Common myeloid progenitor, CD34-positive (primary cell): ENCODE measurements around the gene TDRD15.
"Not testable (repeated sequence)": the region's sequence is repeated elsewhere in the genome, so short reads cannot be mapped to it uniquely, and the experiment has no call there.

Experiments used
- CTCF ChIA-PET: fragments of 350-600 bp; sonication (Branson Sonifier 250); formaldehyde crosslinking; loops from one replicate; lab custom pipeline; 2021; ENCODE audit warnings: antibody characterized with exemption; lab: Charles Lee
- POLR2A ChIA-PET: fragments of 350-600 bp; sonication (Branson Sonifier 250); formaldehyde crosslinking; loops from one replicate; lab custom pipeline; 2021; ENCODE audit warnings: antibody characterized with exemption; lab: Charles Lee
- DNase-seq, 3 donors: peaks; one replicate each; pipeline versions ENCODE4 v3.0.0 to v3.0.0-alpha.2; 2013
- H3K27ac ChIP-seq, 2 experiments: 1 replicate in 1 of 2; 2 replicates in 1 of 2; pipeline ENCODE4 v1.7.0; 2013; ENCODE audit warnings: inconsistent platforms in 2 of 2, low read length in 2 of 2, mild to moderate bottlenecking in 2 of 2, low read depth in 1 of 2, moderate library complexity in 1 of 2; ENCODE audit not compliant: severe bottlenecking in 2 of 2, insufficient read depth in 1 of 2, poor library complexity in 1 of 2
- H3K27me3 ChIP-seq, 5 experiments: replicated peaks in 2 of 5; 1 replicate in 3 of 5; 2 replicates in 2 of 5; pipeline versions ENCODE4 v1.6.1 to v1.7.0; 2013; ENCODE audit warnings: low read length in 4 of 5, mild to moderate bottlenecking in 2 of 5, moderate library complexity in 2 of 5, inconsistent platforms in 1 of 5; ENCODE audit not compliant: insufficient read depth in 5 of 5, control insufficient read depth in 4 of 5
- H3K36me3 ChIP-seq, 4 experiments: 1 replicate in 2 of 4; 2 replicates in 2 of 4; pipeline versions ENCODE4 v1.6.1 to v1.7.0; 2013; ENCODE audit warnings: low read length in 3 of 4, control low read depth in 1 of 4, mild to moderate bottlenecking in 1 of 4; ENCODE audit not compliant: control insufficient read depth in 4 of 4, insufficient read depth in 4 of 4
- H3K4me1 ChIP-seq, 4 experiments: 1 replicate in 3 of 4; 2 replicates in 1 of 4; pipeline versions ENCODE4 v1.6.1 to v1.7.1; 2013; ENCODE audit warnings: low read length in 3 of 4, mild to moderate bottlenecking in 3 of 4, control low read depth in 1 of 4, inconsistent platforms in 1 of 4, moderate library complexity in 1 of 4; ENCODE audit not compliant: control insufficient read depth in 4 of 4, insufficient read depth in 4 of 4; ENCODE audit errors: control extremely low read depth in 1 of 4
- H3K4me3 ChIP-seq, 7 experiments: 1 replicate in 4 of 7; 2 replicates in 3 of 7; pipeline versions ENCODE4 v1.5.1 to v1.7.0; 2013; ENCODE audit warnings: mild to moderate bottlenecking in 7 of 7, low read length in 6 of 7, moderate library complexity in 6 of 7, inconsistent platforms in 2 of 7, low read depth in 2 of 7, control low read depth in 1 of 7; ENCODE audit not compliant: insufficient read depth in 4 of 7, control insufficient read depth in 1 of 7; ENCODE audit errors: extremely low read depth in 1 of 7
- H3K9me3 ChIP-seq, 5 experiments: 1 replicate in 4 of 5; 2 replicates in 1 of 5; pipeline versions ENCODE4 v1.6.1 to v1.7.1; 2013; ENCODE audit warnings: low read length in 4 of 5, mild to moderate bottlenecking in 2 of 5, inconsistent platforms in 1 of 5, low read depth in 1 of 5, moderate library complexity in 1 of 5; ENCODE audit not compliant: control insufficient read depth in 4 of 5, insufficient read depth in 2 of 5; ENCODE audit errors: control extremely low read depth in 1 of 5
- WGBS: methylation state at CpG from one replicate; pipeline ENCODE4 v1.1.5; 2013; ENCODE audit not compliant: insufficient coverage; 5-methylcytosine and 5-hydroxymethylcytosine counted together

The TDRD15 gene

DNA sequence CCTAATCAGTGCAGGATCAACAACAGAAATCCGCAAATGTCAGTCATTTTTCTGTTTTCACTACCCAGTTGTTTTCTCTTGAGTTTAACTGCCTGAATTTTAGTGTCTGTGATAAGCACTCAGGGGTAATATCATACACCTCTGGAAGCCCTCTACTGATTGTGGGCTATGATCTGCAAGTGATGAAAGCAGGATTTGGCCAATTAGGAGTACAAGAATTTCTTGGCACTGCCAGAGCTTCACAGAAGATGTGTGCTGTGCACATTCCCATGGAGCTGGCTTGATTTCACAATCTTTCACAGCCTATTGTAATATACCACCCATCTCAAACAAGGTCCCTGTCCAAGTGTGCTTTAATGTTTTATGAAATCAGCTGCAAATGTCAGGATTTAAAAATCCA lies 27.3 kb upstream of the TDRD15 start:
- Histone ChIP-seq H3K27me3 (no peaks in the 10 kb centered on the region), H3K4me1 (no peaks in the 10 kb centered on the region), H3K9me3 (peaks cover 0 to 2% (median 0%) of the 10 kb centered on the region in 5 experiments), H3K27ac (no peak overlapping the region), H3K4me3 (no peak overlapping the region), H3K36me3 (no peaks in the 10 kb centered on the region)
- ChIA-PET CTCF (interaction anchor here (1.5 kb wide), 1 partner anchor 21 kb away, joined by 3 read pairs; no protein-coding TSS in a partner anchor), POLR2A (no interaction called here)
- 100% methylated on average over 1 of the region's 1 CpG for WGBS
- no peak for DNase-seq

DNA sequence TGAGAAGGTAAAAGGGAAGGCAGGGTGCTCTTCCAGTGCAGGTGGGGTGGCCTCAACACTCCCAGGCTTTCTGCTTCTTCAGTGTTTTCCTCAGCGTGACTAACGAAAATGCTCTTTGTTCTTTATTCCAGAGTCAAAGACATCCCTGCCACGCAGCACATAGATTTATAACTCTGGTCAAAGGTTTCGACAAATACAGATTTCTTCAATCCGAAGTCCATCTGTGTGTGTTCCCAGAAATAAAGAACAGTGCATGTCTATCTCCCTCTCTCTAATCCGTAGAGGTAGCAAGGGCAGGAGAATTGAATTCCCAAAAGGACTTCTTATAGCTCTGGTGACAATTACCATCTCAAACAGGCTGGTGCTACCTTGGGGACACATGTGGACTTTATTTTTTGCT lies 26.4 kb upstream of the TDRD15 start:
- ChIA-PET CTCF (no interaction called here), POLR2A (no interaction called here)
- no peaks in the 10 kb centered on the region for H3K4me1 ChIP-seq
- H3K9me3 ChIP-seq, result peaks cover 0 to under 1% (median 0%) of the 10 kb centered on the region in 5 experiments
- DNase-seq, result no peak
- no peaks in the 10 kb centered on the region for H3K36me3 ChIP-seq
- H3K4me3 ChIP-seq, result no peak overlapping the region
- H3K27me3 ChIP-seq, result no peaks in the 10 kb centered on the region
- H3K27ac ChIP-seq, result no peak overlapping the region
- 95% methylated on average over 6 of the region's 6 CpGs for WGBS

DNA sequence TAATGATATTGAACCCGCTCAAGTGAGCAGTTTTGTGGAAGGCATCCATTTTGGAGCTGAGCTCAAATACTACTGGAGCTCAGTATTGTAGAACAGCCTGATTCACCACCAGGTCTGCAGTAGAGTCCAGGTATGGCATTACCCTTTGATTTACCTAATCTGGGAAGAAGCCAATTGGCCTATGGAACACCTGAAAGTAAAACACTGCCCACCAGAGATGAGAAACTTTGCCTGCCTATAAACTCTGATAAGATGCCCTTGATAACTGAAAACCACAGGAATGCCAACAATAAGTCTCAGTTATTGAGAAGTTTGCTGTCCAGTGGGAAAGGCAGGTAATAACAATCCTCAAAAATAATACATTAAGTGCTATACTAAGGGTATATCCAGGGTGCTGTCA lies 25.5 kb upstream of the TDRD15 start:
- DNase-seq, result no peak
- H3K27me3 ChIP-seq, result no peaks in the 10 kb centered on the region
- no peaks in the 10 kb centered on the region for H3K4me1 ChIP-seq
- H3K9me3 ChIP-seq, result no peaks in the 10 kb centered on the region
- ChIA-PET CTCF (interaction anchor here (0.6 kb wide), 1 partner anchor 135 kb away, joined by 3 read pairs; no protein-coding TSS in a partner anchor), POLR2A (interaction anchor here (0.6 kb wide), 1 partner anchor 1915 kb away, joined by 3 read pairs; no protein-coding TSS in a partner anchor)
- 91% methylated on average over 1 of the region's 1 CpG for WGBS
- H3K27ac ChIP-seq, result no peak overlapping the region
- H3K4me3 ChIP-seq, result no peak overlapping the region
- no peaks in the 10 kb centered on the region for H3K36me3 ChIP-seq

DNA sequence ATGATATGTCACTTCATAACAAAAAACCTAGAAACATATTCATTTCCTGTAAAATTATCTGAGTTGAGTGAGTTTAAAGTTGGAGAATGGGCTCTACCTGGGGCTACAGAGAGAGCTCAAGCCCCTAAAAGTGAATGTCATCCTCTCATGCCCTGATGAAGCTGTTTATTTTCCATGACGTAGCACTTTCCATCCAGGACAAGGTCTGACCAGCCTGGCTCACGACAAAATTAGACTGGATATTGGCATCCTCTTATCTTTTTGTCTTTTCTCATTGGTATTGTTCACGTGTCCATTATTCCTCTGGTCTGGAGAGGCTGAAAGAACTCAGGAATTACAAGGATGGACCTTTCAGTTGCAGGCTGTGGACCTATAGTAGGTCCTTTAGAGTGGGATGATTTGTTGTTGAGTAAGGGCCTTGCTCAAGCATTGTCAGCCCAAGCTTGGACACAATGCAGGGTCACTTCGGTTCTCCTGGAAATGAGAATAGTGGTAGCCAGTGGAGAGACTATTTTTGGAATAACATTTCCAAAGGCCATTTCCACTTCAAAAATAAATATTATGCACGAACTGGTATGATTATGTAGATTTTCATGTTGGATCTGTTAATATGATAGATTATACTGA lies 24.4 kb upstream of the TDRD15 start:
- CTCF ChIA-PET, result no interaction called here
- WGBS, result 100% methylated on average over 3 of the region's 5 CpGs
- POLR2A ChIA-PET, result no interaction called here

DNA sequence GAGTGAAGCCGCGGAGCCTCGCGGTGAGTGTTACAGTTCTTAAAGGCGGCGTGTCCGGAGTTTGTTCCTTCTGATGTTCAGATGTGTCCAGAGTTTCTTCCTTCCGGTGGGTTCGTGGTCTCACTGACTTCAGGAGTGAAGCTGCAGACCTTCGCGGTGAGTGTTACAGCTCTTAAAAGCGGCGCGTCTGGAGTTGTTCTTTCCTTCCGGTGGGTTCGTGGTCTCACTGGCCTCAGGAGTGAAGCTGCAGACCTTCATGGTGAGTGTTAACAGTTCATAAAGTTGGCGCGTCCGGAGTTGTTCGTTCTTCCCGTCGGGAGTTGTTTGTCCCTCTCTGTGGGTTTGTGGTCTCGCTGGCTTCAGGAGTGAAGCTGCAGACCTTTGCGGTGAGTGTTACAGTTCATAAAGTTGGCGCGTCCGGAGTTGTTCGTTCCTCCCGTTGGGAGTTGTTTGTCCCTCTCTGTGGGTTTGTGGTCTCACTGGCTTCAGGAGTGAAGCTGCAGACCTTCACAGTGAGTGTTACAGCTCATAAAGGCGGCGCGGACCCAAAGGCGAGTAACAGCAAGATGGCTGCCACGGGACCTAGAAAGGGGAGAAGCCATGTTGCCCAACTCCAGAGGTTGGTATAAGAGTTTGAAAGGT lies 22.1 kb upstream of the TDRD15 start:
- 94% methylated on average over 23 of the region's 34 CpGs for WGBS
- POLR2A ChIA-PET, H3K36me3 ChIP-seq, H3K27me3 ChIP-seq, H3K4me1 ChIP-seq, H3K4me3 ChIP-seq, H3K27ac ChIP-seq, H3K9me3 ChIP-seq: not testable (repeated sequence)
- DNase-seq, result peak in 2 of 3 donors; percentile 5 to 6
- CTCF ChIA-PET, result interaction anchor here (0.6 kb wide), 1 partner anchor 135 kb away, joined by 4 read pairs; no protein-coding TSS in a partner anchor

More for the DNA sequence above, 24.4 kb upstream of the TDRD15 start:
- H3K27me3 ChIP-seq, result no peaks in the 10 kb centered on the region
- no peaks in the 10 kb centered on the region for H3K9me3 ChIP-seq
- DNase-seq, result no peak
- H3K27ac ChIP-seq, result no peak overlapping the region
- H3K4me1 ChIP-seq, result no peaks in the 10 kb centered on the region
- H3K4me3 ChIP-seq, result no peak overlapping the region
- H3K36me3 ChIP-seq, result no peaks in the 10 kb centered on the region

DNA sequence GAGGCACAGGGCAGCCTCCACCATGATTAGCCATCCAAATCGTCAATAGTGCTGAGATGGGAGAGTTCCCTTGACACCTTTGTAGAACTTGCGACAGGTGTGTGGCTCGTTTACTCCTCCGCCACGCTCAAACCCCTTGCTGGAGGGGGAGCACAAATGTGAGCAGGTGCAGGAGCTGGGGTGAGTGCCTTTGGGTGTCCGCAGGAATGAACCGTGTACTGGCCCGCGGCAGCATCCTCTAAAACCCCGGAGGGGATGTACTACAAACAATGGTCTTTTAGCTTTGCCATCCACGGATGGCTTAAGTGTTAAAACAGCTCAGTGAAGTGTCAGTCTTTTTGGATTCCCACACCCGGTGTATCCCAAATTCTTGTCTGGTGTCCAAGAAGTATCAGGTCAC lies 21.4 kb upstream of the TDRD15 start:
- no peaks in the 10 kb centered on the region for H3K27me3 ChIP-seq
- H3K27ac ChIP-seq, result no peak overlapping the region
- H3K36me3 ChIP-seq, result no peaks in the 10 kb centered on the region
- H3K4me3 ChIP-seq, result no peak overlapping the region
- CTCF ChIA-PET, result interaction anchor here (0.7 to 1.6 kb wide), 3 partner anchors 14 to 17 kb away, joined by 3 to 4 read pairs (median 3); no protein-coding TSS in a partner anchor
- H3K9me3 ChIP-seq, result no peaks in the 10 kb centered on the region
- POLR2A ChIA-PET, result no interaction called here
- 98% methylated on average over 12 of the region's 12 CpGs for whole genome bisulfite sequencing
- peaks cover 0 to 4% (median 0%) of the 10 kb centered on the region in 4 experiments for H3K4me1 ChIP-seq
- no peak for DNase-seq

DNA sequence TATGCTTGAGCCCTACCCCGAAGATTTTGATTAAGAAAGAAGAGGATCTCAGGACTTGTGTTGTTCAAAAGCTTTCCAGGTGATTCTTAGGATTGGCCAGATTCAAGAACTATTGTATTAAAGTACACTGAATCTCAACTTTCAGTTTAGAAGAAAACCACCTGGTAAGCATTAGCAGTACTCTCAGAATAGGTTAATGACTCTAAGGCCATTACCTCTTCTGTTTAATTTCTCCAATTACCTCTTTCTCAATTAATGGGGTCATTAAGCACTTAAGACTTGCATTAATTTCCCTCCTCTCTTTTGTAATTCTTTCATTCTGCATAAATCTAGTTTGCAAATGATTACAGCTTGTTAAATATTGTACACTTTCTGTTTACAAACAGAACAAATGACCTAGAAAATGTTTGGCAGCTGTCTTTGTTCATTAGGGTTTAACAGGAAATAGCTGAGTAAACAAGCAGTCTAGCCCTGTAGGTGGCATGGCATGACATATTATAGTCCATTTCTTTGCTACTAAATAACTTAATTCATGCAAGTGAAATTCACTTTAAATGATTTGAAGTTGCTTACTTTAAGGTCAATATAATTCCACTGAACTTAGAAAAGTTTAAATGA lies 20.4 kb upstream of the TDRD15 start:
- H3K4me3 ChIP-seq, result no peak overlapping the region
- ChIA-PET CTCF (interaction anchor here (0.8 to 1.6 kb wide), 3 partner anchors 13 to 16 kb away, joined by 3 to 4 read pairs (median 3); no protein-coding TSS in a partner anchor), POLR2A (no interaction called here)
- no peak overlapping the region for H3K27ac ChIP-seq
- H3K36me3 ChIP-seq, result no peaks in the 10 kb centered on the region
- no peaks in the 10 kb centered on the region for H3K27me3 ChIP-seq
- peaks cover 0 to 4% (median 0%) of the 10 kb centered on the region in 4 experiments for H3K4me1 ChIP-seq
- no CpG with 5 or more reads among the region's 1 CpG for WGBS
- no peaks in the 10 kb centered on the region for H3K9me3 ChIP-seq
- peak in 2 of 3 donors; percentile 0 to 9 for DNase-seq
